Omental fat pad (tissue), 4 donors: Measurements from ENCODE around the gene PPT1. TPM values are rescaled to one million over a fixed set of nuclear protein-coding genes. Genes with fewer than 3 reads are reported as not detected.

ENCODE experiments used
- ATAC-seq: fragments of 150-250 bp; one replicate; pipeline ENCODE4 v1.9.1; 2016; ENCODE audit warnings: mild to moderate bottlenecking, moderate library complexity; ENCODE audit not compliant: low FRiP score
- DNase-seq: peaks from one replicate; pipeline ENCODE4 v3.0.0-alpha.2; 2019; ENCODE audit warnings: low spot score
- total RNA-seq, 4 donors: library from RNA; depleted of rRNA; stranded (reverse); fragments of >200 nt; gene quantifications; one replicate each; pipeline ENCODE4 v1.1.0, GENCODE V29; 2016
- TF ChIP-seq, protein P1 (sequence below), 3 donors: fragments of 450-650 bp; IDR thresholded peaks; one replicate each; pipeline ENCODE4 v1.5.1; 2016 to 2017; ENCODE audit warnings: antibody characterized with exemption in 3 of 3, mild to moderate bottlenecking in 3 of 3, moderate library complexity in 2 of 3

PPT1 gene
- total RNA-seq, 4 donors from 2014 or later = 57.7 to 116 (median 92.4) TPM

DNA sequence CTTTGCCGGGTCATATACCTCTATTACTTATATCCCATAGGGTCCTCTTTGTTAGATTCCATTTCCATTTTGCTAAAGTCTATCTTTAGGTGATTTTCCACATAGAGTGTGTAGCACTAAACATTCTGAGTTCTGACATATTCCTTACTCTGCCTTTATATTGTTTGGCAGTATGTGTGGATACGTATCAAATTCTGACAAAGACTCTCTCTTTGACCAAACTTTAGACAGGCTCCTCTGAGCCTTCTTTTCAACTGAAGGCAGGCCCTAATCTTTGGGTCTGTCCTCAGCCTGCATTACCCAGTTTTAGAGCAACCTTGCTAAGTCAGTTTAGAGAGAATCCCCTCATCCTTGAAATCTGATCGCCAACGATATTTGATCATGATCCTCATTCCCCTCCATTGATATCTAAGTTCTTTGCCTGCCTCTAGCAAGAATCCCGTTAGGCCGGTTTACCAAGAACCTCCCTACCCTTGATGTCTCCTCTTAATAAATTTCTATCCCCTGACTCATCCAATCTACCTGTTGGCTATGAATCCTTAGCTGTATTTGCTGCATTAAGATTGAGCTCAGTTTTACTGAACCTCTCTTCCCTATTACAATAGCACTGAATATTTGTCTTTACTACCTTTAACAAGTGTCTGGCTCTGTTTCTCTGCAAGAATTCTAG is 10.4 kb upstream of the PPT1 start:
- TF ChIP-seq, protein P1, sequence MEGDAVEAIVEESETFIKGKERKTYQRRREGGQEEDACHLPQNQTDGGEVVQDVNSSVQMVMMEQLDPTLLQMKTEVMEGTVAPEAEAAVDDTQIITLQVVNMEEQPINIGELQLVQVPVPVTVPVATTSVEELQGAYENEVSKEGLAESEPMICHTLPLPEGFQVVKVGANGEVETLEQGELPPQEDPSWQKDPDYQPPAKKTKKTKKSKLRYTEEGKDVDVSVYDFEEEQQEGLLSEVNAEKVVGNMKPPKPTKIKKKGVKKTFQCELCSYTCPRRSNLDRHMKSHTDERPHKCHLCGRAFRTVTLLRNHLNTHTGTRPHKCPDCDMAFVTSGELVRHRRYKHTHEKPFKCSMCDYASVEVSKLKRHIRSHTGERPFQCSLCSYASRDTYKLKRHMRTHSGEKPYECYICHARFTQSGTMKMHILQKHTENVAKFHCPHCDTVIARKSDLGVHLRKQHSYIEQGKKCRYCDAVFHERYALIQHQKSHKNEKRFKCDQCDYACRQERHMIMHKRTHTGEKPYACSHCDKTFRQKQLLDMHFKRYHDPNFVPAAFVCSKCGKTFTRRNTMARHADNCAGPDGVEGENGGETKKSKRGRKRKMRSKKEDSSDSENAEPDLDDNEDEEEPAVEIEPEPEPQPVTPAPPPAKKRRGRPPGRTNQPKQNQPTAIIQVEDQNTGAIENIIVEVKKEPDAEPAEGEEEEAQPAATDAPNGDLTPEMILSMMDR (IDR thresholded peaks at IDR 0.05) = no peak
- ATAC-seq = no peak
- DNase-seq = no peak

DNA sequence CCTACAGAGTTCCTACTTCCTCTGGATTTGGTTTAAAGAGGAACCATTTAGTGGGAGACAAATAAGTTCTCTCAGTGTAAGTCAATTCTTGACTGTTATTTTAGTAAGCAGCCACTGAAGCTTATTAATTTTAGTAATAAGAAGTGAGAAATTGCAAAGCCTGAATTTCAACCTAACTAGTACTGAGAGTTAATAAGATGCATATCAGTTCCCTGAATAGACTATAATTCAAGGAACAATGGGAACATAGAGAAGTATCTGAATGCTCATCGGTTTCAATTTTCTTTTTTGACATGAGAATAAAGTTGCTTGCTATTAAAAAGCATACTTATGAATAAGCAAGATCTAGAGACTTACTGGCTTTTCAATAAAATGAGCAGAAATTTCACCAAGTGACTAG is 8.0 kb upstream of the PPT1 start:
- no peak for DNase-seq
- TF ChIP-seq, protein P1 (IDR thresholded peaks at IDR 0.05) = no peak
- no peak for ATAC-seq

DNA sequence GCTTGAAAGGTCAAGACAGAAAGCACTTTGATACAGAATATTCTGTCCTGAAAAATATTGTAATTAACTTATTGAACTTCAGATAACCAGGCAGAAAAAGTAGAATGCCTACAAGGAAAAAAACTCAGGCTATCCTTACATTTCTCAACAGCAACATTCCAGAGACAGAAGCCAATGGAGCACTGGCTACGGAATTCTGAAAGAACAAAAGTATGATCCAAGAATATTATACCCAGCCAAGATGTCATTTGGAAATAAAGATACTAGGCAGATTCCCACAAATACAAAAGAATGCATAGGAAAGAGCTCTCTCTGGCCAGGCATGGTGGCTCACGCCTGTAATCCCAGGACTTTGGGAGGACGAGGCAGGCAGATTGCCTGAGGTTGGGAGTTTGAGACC is 5.8 kb upstream of the PPT1 start:
- DNase-seq = no peak
- ATAC-seq = no peak
- TF ChIP-seq, protein P1 (IDR thresholded peaks at IDR 0.05) = no peak

DNA sequence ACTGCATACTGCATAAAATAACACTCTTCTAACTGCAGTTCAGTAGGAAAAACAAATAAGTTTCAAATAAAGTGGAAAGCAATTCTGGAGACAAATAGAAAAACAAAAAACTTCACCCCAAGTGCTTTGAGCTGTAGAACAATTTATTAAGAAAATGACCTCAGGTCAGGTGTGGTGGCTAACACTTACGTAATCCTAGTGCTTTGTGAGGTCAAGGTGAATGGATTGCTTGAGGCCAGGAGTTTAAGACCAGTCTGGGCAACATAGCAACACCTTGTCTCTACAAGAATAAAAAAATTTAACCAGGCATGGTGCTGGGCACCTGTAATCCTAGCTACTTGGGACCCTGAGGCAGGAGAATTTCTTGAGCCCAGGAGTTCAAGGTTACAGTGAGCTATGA is 5.0 kb upstream of the PPT1 start:
- DNase-seq = no peak
- TF ChIP-seq, protein P1 (IDR thresholded peaks at IDR 0.05) = no peak
- ATAC-seq = no peak

DNA sequence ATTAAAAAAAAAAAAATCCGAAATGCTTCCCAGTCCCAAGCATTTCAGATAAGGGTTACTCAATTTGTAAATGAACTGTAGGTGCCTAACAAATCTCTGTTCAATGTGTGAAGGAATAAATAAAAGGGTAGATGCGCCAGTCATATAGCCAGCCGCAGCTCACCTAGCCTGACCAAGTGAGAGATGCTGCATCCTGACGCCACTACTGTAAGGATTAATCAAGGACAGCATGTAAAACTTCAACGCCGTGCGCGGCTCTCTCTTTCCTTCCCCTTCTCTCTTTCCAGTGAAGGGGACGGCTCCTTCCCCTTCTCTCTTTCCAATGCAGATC is 441 bp downstream of the PPT1 start:
- DNase-seq = no peak
- no peak for ATAC-seq

DNA sequence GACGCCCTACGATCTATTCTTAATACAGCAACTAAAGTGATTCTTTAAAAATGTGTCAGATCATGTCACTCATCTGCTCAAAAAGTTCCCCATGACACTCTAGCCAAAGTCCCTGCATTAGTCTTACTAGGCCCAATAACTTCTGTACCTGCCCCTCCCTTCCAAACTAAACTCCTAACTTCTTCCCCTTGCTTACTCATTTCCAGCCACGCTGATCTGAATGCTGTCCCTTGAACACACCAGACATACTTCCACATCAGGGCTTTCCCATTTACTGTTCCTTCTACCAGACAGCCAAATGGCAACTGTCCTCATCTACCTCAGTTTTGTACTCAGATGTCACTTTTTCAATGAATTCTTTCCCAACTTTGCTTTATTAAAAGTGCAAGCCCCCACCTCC is 1.2 kb downstream of the PPT1 start:
- TF ChIP-seq, protein P1 (IDR thresholded peaks at IDR 0.05) = no peak
- no peak for ATAC-seq
- DNase-seq = no peak

More for the DNA sequence above, 441 bp downstream of the PPT1 start:
- TF ChIP-seq, protein P1 (IDR thresholded peaks at IDR 0.05) = no peak

DNA sequence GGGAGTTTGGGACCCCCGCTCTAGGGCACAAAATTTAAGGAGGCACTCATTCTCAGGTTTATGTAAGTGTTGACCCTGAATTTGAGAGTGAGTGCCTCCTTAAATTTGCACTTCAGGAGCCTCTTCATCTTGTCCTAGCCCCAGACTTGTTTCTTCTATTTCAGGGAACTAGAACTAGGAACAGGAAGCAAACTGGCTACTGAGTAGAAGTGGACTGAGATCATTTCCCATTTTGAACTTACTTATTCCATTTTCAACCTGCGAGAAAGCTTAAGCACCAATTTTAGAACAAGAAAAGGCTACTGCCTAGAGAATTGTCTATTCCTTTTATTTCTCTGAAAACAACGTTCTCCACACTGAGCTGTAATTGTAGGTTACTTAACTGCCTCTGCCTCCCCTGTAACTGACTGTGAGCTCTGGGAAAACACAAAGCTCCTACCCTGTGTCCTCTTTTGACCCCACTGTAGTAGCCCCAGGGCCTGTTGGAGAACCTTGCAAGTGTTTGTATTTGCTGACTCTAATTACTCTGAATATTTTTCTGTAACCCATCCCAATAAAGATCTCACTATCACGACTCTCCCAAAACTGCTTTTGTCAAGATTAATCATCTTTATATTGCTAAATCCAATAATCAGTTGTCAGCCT is 2.5 kb downstream of the PPT1 start:
- ATAC-seq = no peak

More for the DNA sequence above, 2.5 kb downstream of the PPT1 start:
- TF ChIP-seq, protein P1 (IDR thresholded peaks at IDR 0.05) = no peak
- DNase-seq = no peak
